GM15510 (cell line): Measurements from ENCODE around the gene MSI2.

ENCODE experiments used
- POLR2A ChIP-seq: IDR thresholded peaks from 3 replicates; pipeline ENCODE4 v1.6.1; 2011; ENCODE audit warnings: borderline replicate concordance; ENCODE audit not compliant: insufficient read length; ENCODE audit errors: extremely low read depth

Gene MSI2

DNA sequence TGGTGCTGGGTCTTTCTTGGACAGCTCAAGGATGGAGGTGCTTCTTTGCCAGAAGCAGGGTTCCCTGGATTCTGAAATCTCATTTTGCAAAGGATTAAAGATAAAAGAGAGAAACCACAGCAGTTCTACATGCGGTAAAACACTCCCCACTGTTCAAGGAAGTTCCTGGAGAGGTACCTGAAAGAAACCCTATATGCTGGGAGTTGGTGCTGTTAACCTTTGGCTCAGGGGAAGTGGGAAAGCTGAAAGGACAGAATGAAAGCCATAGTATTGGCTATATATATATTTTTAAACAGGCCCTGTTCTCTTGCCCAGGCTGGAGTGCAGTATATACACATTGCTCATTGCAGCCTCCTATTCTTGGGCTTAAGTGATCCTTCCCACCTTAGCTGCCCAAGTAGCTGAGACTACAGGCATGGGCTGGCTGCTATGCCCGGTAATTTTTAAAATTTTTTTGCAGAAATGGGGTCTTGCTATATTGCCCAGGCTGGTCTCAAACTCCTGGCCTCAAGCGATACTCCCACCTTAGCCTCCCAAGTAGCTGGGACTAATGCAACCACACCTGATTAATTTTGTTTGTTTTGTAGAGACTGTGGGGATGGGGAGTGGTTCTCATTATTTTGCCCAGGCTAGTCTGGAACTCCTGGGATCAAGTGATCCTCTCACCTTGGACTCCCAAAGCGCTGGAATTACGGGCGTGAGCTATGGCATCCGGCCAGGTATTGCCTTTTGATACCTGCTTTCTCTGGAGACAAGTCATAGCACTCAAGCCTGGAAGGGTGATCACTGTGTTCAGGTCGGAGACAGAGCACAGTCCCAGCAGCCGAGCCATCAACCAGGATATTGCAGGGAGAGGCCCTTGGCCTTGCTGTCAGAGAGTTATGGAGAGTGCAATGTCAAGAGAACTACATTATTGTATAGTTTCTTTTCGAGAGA, 55.2 kb downstream of the MSI2 start:
- no peak for TF ChIP-seq POLR2A

DNA sequence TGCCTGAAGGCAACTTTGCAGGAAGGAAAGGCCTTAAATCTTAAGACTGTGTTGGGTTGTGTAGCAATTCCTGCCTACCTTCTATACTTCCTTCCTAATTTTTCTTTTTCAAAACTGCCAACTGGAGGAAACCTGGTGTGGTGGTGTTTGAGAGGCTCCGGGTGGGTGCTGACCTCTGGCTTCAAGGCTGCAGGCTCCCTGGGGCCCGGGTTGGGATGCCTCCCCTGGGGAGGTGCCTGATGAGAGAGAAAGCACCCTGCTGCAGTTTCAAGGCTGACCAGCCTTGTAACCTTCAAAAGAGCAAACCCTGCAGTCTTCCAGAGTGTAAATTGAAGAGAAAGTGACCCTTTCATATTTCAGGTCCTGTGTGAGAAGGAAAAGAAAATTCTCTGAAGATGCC, 55.9 kb downstream of the MSI2 start:
- no peak for TF ChIP-seq POLR2A

DNA sequence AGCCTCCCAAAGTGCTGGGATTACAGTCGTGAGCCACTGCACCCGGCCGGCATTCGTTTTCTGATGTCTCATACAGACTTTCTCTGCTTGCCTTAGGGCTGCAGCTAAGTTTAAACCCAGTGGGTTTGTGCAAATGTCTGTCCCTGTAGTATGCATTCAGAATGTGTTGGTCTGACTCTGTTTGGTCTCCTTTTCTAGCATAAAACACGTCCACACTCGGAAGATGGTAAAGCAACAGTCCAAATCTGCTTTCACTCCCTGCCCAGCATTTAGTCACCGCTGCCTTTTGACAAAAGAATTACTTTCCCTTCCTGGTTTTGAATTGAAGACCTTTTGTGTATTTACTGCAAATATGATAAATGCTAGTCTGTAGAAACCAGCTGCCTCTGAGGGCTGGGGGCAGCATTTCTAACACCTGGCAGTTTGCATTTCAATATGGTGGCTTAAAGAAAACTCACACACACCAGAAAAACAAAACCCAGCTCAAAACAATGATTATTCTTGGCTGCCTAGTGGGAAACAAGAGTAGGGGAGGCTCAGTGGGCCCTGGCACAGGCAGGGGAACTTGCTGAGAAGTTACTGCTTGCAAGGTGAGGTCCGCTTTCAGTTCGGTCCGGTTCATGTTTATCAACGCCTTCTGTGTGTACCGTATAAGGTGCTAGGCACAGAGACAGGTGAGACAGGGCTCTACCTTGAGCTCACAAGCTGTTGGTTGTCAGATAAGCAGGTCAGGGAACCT, 56.9 kb downstream of the MSI2 start:
- TF ChIP-seq POLR2A = no peak

DNA sequence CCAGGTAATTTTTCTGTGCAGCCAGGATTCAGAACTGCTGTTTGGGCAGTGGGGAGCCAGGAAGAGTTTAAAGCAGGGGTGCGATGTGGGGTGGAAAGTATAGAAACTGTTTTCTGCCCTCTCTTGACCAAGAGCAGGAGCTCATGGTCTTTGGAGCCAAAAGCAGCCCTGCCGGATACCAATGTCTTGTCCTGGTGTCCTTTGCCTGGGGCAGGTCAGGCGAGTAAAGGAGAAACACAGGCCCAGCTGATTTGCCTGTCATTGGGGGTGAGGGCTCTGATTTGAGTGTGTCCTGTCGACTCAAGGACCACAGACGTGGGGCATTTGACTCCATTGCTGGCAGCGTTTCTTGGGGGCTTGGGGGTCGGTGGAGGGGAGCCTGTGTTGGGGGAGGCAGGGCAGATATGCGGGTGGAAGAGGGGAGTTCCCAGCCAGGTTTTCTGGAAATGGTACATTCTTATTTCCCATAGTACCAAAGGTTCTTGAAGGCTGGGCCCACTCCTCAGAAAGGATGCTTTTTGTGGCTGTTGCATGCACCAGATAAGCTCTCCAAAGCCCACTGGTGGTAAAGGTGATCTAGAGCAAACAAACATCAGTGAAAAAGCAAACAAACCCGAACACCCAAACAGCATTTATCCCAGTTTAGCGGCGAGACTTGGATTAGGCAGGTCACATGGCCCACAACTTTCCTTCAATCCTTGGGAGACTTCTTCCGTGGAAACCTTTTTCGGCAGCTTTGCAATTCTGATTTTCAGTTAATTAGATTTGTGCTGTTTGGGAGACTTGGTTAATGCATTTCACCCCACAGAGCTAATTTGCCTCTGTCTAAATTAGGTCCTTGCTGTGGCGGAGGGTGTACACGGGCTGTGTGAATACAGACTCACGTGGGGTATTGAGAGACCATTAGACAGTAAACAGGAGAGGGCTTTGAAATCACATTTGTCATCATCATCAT, 59.0 kb downstream of the MSI2 start:
- no peak for TF ChIP-seq POLR2A

DNA sequence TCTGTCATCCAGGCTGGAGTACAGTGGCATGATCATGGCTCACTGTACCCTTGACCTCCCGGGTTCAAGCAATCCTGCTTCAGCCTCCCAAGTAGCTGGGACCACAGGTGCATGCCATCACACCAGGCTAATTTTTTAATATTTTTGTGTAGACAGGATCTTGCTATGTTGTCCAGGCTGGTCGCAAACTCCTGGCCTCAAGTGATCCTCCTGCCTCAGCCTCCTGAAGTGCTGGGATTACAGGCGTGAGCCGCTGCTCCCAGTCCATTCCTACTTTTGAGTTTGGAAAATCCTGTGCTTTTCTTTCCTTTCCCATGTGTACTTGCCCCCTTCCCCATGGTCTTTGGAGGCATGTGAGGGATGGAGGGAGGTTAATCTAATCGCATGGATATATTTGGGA, 60.0 kb downstream of the MSI2 start:
- TF ChIP-seq POLR2A = no peak

DNA sequence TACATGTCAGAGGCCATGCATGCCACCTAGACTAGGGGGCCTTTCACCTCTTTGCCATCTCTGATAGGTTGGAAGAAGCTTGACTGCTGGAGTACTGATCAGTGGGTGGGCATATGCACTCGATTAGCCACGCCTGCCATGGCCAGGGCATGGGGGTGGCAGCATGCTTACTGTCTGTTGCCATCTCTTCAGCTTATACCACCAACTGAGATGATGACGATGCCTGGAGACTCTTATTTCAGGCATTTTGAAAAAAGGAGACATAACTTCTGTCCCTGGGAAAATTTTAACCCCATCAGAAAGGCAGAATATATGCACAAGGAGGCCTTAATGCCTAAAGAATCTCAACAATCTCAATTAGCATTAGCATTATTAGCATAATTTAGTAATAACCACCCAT, 60.8 kb downstream of the MSI2 start:
- TF ChIP-seq POLR2A = no peak

DNA sequence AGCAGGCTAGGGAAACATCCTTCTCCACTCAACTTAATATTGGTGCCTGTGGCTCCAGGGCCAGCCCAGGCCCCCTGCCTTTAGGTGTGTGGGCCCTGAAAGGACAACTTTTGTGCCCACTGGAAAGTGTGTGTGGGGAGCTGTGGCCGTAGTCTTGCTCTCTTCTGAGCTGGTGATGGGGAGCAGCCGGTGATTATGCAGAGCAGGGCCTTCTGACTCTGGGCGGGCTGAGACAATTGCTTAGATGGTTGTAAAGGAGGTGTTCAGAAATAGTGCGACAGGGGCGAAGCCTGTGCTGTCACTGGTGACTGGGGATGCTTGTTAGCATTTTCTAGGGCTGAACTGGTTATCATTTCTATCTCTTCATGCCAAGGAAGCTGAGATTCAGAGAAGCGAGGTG, 62.6 kb downstream of the MSI2 start:
- TF ChIP-seq POLR2A = no peak

DNA sequence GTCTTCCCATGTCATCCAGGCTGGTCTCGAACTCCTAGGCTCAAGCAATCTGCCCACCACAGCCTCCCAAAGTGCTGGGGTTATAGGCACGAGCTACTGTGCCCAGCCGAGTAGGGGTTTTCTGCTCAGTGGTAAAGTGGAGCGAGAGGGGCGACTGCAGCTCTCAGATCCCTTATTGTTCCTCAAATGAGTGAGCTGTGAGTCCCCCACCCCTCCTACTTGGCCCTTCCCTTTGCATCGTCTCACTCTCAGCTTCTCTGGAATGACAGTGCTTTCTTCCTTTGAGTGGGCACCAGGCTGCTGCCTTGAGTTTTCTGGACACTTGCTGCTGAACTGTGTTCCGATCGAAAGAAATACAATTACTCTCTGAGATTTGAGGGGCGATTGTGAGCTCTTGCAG, 63.5 kb downstream of the MSI2 start:
- TF ChIP-seq POLR2A = no peak

DNA sequence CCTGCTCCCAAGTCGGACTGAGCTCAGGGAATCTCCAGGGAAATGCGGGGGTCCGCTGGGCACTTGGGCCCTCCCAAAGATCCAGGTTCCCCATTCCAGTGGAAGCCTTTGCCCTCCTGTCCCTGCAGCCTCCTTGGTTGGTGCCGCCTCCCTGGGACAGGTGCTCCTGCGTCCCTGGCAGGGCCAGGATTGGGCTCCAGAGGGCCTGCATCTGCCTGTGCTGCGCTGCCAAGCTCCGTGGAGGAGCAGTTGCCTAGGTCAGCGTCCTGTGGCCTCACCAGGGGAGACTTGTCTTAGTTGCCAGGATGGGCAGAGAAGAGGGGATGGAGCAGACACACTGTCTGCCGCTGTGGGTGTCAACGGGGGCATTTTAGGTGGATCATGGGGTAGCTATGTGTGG, 67.1 kb downstream of the MSI2 start:
- no peak for TF ChIP-seq POLR2A

DNA sequence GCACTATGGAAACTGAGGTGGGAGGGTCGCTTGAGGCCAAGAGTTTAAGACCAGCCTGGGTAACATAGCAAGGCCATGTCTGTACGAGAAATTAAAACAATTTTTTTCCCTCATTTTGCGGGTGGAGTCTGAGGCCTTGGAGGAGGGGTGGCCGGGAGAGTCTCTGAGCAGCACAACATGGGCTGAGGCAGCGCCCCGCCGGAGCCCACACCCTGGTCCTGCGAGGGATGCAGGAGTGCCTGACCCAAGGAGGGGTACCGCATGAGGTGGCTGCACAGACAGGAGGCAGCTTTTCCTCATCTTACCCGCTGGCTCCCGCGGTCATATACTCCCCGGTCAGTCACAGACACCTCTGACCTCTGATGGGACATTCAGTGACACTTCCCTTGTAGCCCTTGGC, 67.7 kb downstream of the MSI2 start:
- TF ChIP-seq POLR2A = no peak

DNA sequence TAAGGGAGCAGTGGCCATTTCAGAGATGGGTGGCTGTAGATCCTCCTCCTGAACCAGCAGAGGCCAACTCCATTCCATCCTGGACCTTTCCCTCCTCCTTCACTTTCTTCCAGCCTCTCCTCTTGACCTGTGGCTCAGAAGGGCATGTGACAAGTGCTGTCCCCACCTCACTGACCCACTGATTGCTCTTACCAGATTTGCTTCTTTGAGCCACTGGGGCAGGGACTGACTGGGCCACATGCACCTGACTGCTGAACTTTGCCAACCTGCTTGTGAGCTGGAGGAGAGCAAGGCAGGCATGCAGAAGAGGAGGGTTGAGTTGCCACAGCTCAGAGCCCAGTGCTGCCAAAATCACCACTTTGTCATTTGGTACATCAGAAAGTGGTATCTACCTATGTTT, 68.3 kb downstream of the MSI2 start:
- no peak for TF ChIP-seq POLR2A

DNA sequence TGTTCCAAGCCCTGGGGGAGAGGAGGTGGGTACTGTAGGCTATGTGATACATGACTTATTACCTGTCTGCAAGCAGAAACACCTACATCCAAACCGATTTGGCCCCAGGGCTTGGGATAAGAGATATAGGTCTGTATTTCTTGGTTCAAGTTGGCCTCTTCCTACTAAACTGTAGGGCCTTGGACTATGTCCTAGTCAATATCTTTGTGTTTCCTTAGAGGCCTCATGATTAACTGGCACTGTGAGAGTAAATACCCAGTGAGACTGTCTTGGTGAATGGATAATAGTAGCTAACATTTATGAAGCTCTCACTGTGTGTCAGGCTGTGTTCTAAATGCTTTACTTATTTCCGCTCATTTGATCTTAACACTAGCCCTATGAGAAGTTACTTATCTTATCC, 70.0 kb downstream of the MSI2 start:
- no peak for TF ChIP-seq POLR2A

DNA sequence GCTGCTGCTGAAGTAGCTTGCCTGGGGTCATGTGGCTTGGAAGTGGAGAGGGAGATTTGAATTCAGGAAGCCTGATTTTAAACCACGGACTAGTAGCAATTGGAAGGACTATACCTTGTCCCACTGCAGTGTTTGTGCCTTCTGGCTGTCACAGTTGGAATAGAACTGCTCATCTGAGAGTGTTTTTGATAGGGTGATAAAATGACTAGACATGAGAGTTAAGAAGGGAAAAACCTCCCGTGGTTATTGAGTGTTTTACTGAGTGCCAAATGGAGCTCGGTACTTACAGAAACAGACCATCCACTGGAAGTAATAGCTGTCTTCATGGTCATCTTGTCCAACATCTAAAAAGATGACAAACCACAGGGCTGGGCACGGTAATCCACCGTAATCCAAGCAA, 70.4 kb downstream of the MSI2 start:
- no peak for TF ChIP-seq POLR2A

DNA sequence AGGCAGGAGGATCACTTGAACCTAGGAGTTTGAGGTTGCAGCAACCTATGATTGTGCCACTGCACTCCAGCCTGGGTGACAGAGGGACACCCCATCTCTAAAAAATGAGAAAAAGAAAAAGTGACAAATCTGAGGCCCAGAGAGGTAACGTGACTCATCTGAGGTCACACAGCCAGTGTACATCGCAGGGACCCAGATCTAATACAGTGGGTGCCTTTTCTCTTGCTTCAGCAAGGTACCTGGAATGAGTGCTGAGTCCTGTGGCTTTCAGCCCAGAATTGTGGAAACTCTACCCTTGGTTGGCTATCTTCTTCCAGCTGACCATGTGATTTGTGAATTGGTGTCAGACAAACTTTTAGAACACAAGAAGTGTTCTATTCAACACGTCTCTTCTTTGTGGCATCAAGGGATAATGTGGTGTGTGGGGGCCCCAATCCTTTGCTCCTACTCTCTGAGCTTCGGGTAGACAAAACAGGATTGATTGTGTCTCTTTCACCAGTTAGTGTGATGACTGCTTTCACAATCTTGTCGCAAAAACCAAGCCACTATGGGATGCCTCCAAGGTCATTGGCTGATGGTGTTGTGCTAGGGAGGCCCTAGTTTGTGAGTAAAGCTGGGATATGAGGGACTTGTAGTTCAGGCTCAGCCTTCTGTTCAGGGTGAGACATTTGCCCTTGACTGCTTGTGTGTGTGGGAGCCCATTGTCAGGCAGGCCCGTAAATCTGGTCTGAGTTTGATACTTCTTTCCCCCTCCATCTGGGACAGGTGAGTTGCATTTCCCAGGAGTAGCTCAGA, 71.0 kb downstream of the MSI2 start:
- TF ChIP-seq POLR2A = no peak
